HL-60 (cell line): ENCODE measurements around the gene YTHDF1.

Experiments
- POLR2AphosphoS5 ChIP-seq: IDR thresholded peaks from 2 replicates; pipeline ENCODE4 v1.6.1; 2012; ENCODE audit warnings: low read depth
- TF ChIP-seq, protein P1 (sequence below): IDR thresholded peaks from one replicate; pipeline ENCODE4 v1.5.1; 2011; ENCODE audit warnings: low read length, control low read depth, inconsistent platforms; ENCODE audit not compliant: insufficient read depth
- TF ChIP-seq, protein P2 (sequence below): IDR thresholded peaks from 2 replicates; pipeline ENCODE4 v1.6.1; 2012; ENCODE audit warnings: low read depth; ENCODE audit not compliant: insufficient replicate concordance

DNA sequence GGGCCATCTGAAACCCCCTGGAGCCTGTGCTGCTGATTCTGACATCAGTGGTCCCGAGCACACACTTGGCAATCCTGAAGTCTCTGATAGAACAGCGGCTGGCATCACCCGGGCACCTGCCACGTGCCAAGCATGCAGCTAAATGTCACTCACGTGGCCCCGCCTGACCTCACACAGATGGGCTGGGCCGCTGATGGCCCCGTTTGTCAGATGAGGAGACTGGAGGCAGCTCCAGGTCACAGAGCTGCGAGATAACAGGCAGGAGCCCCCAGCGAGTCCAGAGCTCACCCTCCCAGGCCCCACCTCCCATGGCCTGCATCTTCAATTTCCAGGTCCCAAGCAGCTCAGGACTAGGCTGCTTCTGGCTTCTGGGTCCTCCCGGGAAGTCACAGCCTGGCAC lies 67.2 kb downstream of the YTHDF1 start:
- TF ChIP-seq, protein P1, sequence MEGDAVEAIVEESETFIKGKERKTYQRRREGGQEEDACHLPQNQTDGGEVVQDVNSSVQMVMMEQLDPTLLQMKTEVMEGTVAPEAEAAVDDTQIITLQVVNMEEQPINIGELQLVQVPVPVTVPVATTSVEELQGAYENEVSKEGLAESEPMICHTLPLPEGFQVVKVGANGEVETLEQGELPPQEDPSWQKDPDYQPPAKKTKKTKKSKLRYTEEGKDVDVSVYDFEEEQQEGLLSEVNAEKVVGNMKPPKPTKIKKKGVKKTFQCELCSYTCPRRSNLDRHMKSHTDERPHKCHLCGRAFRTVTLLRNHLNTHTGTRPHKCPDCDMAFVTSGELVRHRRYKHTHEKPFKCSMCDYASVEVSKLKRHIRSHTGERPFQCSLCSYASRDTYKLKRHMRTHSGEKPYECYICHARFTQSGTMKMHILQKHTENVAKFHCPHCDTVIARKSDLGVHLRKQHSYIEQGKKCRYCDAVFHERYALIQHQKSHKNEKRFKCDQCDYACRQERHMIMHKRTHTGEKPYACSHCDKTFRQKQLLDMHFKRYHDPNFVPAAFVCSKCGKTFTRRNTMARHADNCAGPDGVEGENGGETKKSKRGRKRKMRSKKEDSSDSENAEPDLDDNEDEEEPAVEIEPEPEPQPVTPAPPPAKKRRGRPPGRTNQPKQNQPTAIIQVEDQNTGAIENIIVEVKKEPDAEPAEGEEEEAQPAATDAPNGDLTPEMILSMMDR, result no peak
- TF ChIP-seq POLR2AphosphoS5, result no peak
- TF ChIP-seq, protein P2, sequence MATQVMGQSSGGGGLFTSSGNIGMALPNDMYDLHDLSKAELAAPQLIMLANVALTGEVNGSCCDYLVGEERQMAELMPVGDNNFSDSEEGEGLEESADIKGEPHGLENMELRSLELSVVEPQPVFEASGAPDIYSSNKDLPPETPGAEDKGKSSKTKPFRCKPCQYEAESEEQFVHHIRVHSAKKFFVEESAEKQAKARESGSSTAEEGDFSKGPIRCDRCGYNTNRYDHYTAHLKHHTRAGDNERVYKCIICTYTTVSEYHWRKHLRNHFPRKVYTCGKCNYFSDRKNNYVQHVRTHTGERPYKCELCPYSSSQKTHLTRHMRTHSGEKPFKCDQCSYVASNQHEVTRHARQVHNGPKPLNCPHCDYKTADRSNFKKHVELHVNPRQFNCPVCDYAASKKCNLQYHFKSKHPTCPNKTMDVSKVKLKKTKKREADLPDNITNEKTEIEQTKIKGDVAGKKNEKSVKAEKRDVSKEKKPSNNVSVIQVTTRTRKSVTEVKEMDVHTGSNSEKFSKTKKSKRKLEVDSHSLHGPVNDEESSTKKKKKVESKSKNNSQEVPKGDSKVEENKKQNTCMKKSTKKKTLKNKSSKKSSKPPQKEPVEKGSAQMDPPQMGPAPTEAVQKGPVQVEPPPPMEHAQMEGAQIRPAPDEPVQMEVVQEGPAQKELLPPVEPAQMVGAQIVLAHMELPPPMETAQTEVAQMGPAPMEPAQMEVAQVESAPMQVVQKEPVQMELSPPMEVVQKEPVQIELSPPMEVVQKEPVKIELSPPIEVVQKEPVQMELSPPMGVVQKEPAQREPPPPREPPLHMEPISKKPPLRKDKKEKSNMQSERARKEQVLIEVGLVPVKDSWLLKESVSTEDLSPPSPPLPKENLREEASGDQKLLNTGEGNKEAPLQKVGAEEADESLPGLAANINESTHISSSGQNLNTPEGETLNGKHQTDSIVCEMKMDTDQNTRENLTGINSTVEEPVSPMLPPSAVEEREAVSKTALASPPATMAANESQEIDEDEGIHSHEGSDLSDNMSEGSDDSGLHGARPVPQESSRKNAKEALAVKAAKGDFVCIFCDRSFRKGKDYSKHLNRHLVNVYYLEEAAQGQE, result no peak
